B cell (primary cell): Measurements from ENCODE around the gene COL26A1.

Source experiments
- EZH2 ChIP-seq: IDR thresholded peaks from 2 replicates; pipeline ENCODE4 v1.6.1; 2012; ENCODE audit warnings: borderline replicate concordance, low read depth, mild to moderate bottlenecking, moderate library complexity, low read length; ENCODE audit not compliant: insufficient read depth, poor library complexity, severe bottlenecking
- TF ChIP-seq, protein P1 (sequence below): fragments of 200-600 bp; IDR thresholded peaks from one replicate; pipeline ENCODE4 v1.8.0; 2022; ENCODE audit warnings: antibody characterized with exemption, mild to moderate bottlenecking

DNA sequence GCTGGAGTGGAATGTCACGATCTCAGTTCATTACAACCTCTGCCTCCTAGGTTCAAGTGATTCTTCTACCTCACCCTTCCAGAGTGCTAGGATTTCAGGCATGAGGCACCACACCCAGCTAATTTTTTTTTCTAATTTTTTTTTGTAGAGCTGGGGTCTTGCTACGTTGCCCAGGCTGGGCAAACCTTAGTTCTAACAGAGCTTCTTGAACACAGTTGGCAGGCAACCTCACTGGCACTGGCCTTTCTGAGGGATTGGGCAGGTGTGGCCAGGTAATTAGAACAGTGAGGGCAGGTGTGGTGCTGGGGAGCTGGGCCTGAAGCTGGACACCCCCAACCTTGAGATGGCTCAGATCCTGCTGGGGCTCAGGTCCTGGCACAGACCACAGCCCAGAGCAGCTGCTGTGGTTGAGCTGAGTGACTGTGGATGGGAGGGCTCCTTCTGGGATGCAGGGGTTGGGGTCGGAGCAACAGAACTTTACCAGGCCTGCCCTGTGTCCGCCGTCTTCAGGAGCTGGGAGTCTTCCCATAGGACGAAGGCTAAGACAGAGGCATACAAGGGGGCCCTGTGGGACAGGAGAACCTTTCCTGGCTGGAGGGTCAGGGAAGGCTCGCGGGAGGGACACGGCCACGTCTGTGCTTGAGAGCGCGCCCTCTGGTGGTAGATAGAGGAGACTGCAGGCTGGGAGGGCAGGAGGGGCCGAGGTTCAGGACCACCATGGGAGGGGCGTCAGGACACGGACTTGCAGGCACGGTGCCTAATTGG lies 48.2 kb downstream of the COL26A1 start:
- TF ChIP-seq, protein P1, sequence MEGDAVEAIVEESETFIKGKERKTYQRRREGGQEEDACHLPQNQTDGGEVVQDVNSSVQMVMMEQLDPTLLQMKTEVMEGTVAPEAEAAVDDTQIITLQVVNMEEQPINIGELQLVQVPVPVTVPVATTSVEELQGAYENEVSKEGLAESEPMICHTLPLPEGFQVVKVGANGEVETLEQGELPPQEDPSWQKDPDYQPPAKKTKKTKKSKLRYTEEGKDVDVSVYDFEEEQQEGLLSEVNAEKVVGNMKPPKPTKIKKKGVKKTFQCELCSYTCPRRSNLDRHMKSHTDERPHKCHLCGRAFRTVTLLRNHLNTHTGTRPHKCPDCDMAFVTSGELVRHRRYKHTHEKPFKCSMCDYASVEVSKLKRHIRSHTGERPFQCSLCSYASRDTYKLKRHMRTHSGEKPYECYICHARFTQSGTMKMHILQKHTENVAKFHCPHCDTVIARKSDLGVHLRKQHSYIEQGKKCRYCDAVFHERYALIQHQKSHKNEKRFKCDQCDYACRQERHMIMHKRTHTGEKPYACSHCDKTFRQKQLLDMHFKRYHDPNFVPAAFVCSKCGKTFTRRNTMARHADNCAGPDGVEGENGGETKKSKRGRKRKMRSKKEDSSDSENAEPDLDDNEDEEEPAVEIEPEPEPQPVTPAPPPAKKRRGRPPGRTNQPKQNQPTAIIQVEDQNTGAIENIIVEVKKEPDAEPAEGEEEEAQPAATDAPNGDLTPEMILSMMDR: peak; percentile 93
- TF ChIP-seq EZH2: no peak
